Neural cell (in vitro differentiated cells): ENCODE results near the gene MYO18B.

Experiments
- EP300 ChIP-seq: fragments of 450-650 bp; conservative IDR thresholded peaks from 2 replicates; pipeline ENCODE4 v1.6.1; 2014; ENCODE audit warnings: antibody characterized with exemption, mild to moderate bottlenecking, moderate library complexity; ENCODE audit not compliant: poor library complexity, severe bottlenecking
- EZH2 ChIP-seq: fragments of 200-600, 300-800 bp; shearing (Covaris generic), sonication (generic); IDR thresholded peaks from 2 replicates; pipeline ENCODE4 v1.6.1; 2014; ENCODE audit warnings: antibody characterized with exemption, low read length, borderline replicate concordance, mild to moderate bottlenecking; ENCODE audit not compliant: insufficient read depth, poor library complexity, severe bottlenecking
- MXI1 ChIP-seq: fragments of 450-650 bp; conservative IDR thresholded peaks from 2 replicates; pipeline ENCODE4 v1.6.1; 2014; ENCODE audit warnings: antibody characterized with exemption, mild to moderate bottlenecking; ENCODE audit not compliant: poor library complexity, severe bottlenecking
- POLR2AphosphoS5 ChIP-seq: IDR thresholded peaks from 2 replicates; pipeline ENCODE4 v1.6.1; 2012
- RAD21 ChIP-seq: fragments of 450-650 bp; conservative IDR thresholded peaks from 2 replicates; pipeline ENCODE4 v1.6.1; 2014; ENCODE audit warnings: antibody characterized with exemption, mild to moderate bottlenecking, moderate library complexity
- SMC3 ChIP-seq: fragments of 450-650 bp; conservative IDR thresholded peaks from 2 replicates; pipeline ENCODE4 v1.6.1; 2014; ENCODE audit warnings: antibody characterized with exemption, mild to moderate bottlenecking, moderate library complexity; ENCODE audit not compliant: poor library complexity
- TAF1 ChIP-seq: IDR thresholded peaks from 2 replicates; pipeline ENCODE4 v1.6.1; 2012; ENCODE audit warnings: low read depth
- TF ChIP-seq, protein P1 (sequence below): fragments of 450-650 bp; IDR thresholded peaks from 2 replicates; pipeline ENCODE4 v1.5.1; 2014; ENCODE audit warnings: antibody characterized with exemption, mild to moderate bottlenecking, moderate library complexity; ENCODE audit not compliant: poor library complexity, severe bottlenecking
- TF ChIP-seq, protein P2 (sequence below): IDR thresholded peaks from 2 replicates; pipeline ENCODE4 v1.6.1; 2012; ENCODE audit warnings: borderline replicate concordance

- TF ChIP-seq EZH2 (no peak), MXI1 (no peak), SMC3 (peak; percentile 77), POLR2AphosphoS5 (peak; percentile 78), TAF1 (no peak), EP300 (peak; percentile 71), RAD21 (peak; percentile 72)
- TF ChIP-seq, protein P1, sequence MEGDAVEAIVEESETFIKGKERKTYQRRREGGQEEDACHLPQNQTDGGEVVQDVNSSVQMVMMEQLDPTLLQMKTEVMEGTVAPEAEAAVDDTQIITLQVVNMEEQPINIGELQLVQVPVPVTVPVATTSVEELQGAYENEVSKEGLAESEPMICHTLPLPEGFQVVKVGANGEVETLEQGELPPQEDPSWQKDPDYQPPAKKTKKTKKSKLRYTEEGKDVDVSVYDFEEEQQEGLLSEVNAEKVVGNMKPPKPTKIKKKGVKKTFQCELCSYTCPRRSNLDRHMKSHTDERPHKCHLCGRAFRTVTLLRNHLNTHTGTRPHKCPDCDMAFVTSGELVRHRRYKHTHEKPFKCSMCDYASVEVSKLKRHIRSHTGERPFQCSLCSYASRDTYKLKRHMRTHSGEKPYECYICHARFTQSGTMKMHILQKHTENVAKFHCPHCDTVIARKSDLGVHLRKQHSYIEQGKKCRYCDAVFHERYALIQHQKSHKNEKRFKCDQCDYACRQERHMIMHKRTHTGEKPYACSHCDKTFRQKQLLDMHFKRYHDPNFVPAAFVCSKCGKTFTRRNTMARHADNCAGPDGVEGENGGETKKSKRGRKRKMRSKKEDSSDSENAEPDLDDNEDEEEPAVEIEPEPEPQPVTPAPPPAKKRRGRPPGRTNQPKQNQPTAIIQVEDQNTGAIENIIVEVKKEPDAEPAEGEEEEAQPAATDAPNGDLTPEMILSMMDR: peak; percentile 80
- TF ChIP-seq, protein P2, sequence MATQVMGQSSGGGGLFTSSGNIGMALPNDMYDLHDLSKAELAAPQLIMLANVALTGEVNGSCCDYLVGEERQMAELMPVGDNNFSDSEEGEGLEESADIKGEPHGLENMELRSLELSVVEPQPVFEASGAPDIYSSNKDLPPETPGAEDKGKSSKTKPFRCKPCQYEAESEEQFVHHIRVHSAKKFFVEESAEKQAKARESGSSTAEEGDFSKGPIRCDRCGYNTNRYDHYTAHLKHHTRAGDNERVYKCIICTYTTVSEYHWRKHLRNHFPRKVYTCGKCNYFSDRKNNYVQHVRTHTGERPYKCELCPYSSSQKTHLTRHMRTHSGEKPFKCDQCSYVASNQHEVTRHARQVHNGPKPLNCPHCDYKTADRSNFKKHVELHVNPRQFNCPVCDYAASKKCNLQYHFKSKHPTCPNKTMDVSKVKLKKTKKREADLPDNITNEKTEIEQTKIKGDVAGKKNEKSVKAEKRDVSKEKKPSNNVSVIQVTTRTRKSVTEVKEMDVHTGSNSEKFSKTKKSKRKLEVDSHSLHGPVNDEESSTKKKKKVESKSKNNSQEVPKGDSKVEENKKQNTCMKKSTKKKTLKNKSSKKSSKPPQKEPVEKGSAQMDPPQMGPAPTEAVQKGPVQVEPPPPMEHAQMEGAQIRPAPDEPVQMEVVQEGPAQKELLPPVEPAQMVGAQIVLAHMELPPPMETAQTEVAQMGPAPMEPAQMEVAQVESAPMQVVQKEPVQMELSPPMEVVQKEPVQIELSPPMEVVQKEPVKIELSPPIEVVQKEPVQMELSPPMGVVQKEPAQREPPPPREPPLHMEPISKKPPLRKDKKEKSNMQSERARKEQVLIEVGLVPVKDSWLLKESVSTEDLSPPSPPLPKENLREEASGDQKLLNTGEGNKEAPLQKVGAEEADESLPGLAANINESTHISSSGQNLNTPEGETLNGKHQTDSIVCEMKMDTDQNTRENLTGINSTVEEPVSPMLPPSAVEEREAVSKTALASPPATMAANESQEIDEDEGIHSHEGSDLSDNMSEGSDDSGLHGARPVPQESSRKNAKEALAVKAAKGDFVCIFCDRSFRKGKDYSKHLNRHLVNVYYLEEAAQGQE: no peak
These were observed 111.7 kb downstream of the MYO18B start for GRCh38 chr22:25853501-25854284.
